HFF-Myc (cell line): ENCODE measurements around the gene ABHD12.

Experiments used
- DNase-seq: peaks from one replicate; pipeline ENCODE4 v3.0.0-alpha.2; 2011; ENCODE audit warnings: low read depth; ENCODE audit errors: extremely low read depth
- H3K4me3 ChIP-seq: replicated peaks from 2 replicates; pipeline ENCODE4 v1.5.1; 2011; ENCODE audit warnings: low read depth, mild to moderate bottlenecking, control low read depth, low read length
- TF ChIP-seq, protein P1 (sequence below): IDR thresholded peaks from 2 replicates; pipeline ENCODE4 v1.5.1; 2012; ENCODE audit warnings: mild to moderate bottlenecking, low read depth, low read length, control low read depth; ENCODE audit errors: missing control alignments

Gene ABHD12

DNA sequence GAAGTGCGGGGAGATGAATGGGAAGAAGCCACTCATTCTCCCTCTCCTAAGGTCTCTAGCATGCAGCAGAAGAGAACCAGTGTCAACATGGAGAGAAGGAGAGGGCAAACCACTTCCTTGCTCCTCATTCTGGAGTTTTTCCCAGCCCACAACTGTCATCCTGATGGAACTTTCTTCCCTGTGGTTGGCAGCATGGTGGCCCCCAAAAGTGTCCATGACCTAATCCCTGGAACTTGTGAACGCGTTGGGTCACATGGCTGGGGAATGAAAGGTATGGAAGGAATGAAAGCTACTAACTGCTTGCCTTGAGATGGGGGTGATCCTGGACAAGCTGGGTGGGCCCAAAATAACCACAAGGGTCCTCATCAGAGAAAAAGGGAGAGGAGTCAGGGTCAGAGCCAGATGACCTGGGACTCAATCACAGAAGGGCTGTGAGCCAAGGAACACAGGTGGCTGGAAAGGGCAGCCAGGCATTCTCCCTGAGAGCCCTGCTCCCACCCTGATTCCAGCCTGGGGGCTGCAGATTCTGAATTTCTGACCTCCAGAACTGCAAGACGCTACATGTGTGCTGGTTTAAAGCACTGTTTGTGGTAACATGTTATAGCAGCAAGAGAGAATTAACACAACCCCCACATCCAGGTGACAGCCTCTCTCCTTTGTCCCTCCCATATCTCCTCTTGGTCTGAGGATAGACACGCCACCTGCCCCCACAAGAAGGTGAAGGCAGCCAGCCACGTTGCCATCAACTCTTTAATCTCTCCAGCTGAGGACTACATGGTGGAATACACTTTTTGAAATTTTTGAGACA is 79.5 kb downstream of the ABHD12 start:
- TF ChIP-seq, protein P1, sequence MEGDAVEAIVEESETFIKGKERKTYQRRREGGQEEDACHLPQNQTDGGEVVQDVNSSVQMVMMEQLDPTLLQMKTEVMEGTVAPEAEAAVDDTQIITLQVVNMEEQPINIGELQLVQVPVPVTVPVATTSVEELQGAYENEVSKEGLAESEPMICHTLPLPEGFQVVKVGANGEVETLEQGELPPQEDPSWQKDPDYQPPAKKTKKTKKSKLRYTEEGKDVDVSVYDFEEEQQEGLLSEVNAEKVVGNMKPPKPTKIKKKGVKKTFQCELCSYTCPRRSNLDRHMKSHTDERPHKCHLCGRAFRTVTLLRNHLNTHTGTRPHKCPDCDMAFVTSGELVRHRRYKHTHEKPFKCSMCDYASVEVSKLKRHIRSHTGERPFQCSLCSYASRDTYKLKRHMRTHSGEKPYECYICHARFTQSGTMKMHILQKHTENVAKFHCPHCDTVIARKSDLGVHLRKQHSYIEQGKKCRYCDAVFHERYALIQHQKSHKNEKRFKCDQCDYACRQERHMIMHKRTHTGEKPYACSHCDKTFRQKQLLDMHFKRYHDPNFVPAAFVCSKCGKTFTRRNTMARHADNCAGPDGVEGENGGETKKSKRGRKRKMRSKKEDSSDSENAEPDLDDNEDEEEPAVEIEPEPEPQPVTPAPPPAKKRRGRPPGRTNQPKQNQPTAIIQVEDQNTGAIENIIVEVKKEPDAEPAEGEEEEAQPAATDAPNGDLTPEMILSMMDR, result no peak
- DNase-seq, result no peak
- peak overlapping the region; percentile 18 for H3K4me3 ChIP-seq

DNA sequence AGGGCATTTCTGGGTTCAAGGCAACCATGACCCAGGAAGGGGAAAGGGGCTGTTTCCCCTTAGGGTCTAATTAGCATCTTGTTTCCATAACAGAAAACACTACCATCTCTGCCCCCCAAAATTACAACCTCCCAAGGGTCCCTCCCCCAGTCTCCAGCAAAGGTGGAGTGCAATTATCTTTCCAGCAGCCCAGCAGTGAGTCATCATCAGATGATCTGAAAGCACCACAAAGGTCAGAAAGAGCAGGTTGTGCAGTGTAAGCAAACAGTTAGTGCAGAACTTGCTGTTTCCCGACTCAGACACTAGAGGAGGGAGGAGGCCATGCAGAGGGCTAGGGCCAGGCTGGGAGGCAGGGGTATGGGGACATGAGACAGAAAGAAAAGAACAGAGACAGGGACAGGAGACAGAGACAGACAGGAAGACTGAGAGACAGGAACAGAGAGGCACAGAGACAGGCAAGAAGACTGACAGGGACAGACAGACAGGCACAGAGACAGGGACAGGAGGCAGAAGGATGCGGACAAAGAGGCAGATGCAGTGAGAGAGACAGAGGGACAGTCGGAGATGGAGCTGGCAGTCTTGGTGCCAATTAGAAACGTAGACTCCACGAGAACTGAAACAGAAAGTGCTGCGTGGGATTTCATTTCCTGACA is 80.2 kb downstream of the ABHD12 start:
- TF ChIP-seq, protein P1, result peak; percentile 75
- H3K4me3 ChIP-seq, result peak overlapping the region; percentile 18
- peak; percentile 87 for DNase-seq

DNA sequence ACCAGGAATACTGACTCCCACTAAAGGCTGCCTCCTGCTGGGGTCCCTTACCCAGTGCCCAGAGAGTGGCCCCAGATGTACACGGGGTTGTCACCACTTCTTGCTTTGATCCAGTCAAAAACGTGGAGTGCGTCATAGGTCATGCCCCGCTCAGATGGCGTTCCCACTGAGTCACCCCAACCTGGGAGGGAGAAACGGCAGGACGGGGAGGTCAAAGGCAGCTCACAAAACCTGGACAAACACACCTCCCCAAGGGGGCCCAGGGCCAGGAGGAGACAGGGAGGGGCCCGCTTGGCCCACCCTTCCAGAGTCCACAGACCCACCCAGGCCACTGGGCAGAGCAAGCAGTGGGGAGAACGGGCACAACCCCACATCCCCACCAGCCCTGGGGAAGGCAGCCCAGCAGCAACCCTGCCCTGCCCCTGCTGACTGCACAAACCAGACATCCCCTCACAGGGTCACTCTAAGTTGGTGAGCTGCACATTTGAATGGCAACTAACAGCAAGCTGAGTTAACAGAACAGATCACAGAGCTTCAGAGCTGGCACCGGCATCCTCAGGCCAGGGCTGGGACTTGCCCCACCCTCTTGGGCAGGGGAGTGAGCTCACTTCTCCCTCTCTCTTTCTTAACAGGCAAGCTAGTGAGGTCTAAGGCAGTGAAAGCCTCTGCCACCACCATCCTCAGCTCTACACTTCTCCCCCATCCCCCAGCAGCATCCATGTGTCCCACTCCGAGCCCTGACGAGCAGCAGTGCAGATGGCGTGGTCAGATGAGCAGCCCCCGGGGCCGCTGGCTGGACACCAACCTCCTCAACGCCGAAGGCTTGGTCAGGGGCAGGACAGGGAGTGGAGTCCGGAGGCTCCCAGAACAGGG is 81.0 kb downstream of the ABHD12 start:
- no peak for DNase-seq
- TF ChIP-seq, protein P1, result no peak
- no peak overlapping the region for H3K4me3 ChIP-seq

DNA sequence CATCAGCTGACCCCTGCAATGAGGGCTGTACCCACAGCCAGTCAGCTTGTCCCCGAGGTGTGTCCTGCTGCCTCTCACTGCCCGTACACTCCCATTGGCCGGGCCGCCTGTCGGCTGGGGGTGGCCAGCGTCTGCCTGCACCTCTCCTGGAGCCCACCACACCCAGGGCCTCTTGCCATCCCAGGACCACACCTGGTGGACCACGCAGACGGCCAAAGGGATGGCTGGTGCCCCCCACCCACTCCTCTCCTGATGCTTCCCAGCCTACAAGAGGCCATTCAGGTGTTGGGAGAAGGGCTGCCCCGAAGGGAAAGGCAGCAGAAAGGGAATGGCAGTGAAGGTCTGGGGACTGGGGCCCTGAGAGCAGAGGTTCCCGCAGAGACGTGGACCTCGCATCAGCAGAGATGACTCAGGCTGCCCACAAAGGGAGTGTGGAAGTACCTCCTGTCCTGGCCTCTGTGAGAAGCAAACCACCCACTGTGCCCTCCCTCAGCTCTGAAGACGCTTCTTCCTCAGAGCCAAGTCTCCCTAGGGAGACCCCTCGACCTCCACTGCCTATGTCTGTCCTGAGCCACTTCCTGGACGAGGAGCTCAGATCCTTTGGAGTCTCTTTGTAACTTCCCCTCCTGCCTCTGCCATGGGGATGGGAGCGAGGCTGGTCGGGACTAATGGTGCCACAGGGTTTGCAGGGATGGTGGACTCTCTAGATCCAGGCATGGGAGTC is 81.8 kb downstream of the ABHD12 start:
- TF ChIP-seq, protein P1, result no peak
- no peak for DNase-seq
- no peak overlapping the region for H3K4me3 ChIP-seq

DNA sequence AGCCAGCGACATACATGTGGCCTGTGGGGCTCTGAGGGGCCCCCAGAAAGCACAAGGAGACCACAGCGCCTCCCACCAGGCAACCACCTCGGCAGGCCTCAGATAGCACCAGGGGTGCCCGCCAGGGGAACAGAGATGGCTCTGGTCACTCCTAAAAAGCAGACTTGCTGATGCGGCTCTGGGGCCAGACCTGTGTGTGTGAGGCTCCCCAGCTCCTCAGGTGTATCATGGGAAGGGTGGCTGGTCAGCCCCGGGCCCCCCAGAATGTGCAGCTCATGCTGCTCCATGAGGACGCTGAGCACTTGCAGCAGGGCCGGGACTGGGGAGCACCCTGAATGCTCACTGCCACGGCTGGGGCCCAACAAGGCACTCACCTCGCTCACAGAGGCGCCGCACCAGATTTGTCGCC is 82.5 kb downstream of the ABHD12 start:
- DNase-seq, result no peak
- TF ChIP-seq, protein P1, result no peak
- H3K4me3 ChIP-seq, result no peak overlapping the region
